Measurements from ENCODE around the gene GSTM1.
A peak's percentile ranks its signal among the peaks of the same experiment; 100 is the strongest.
"Not testable (repeated sequence)": the region's sequence is repeated elsewhere in the genome, so short reads cannot be mapped to it uniquely, and the experiment has no call there.

GSTM1 gene

GRCh38 chr1:109659145-109659544, 28.5 kb upstream of the GSTM1 start:
- FAIRE-seq (no peak), DNase-seq (ENCODE audit: insufficient read length, low spot score) (no peak)
- TF ChIP-seq POLR2AphosphoS5 (IDR thresholded peaks at IDR 0.05; ENCODE audit: low read depth, low read length): no peak
- TF ChIP-seq POU2F2 (IDR thresholded peaks at IDR 0.05; ENCODE audit: low read depth, low read length): no peak
- TF ChIP-seq SPI1 (IDR thresholded peaks at IDR 0.05; ENCODE audit: low read depth, low read length): no peak
- no peak for TF ChIP-seq TAF1 (IDR thresholded peaks at IDR 0.05; ENCODE audit: low read depth, low read length)
- no peak for TF ChIP-seq PAX5 (IDR thresholded peaks at IDR 0.05; ENCODE audit: insufficient read depth, low read length, severe bottlenecking)
- TF ChIP-seq POLR2A (IDR thresholded peaks at IDR 0.05; ENCODE audit: low read depth, low read length): no peak

GRCh38 chr1:109659997-109660690, 27.5 kb upstream of the GSTM1 start:
- no peak for TF ChIP-seq POLR2AphosphoS5 (IDR thresholded peaks at IDR 0.05; ENCODE audit: low read depth, low read length)
- no peak for TF ChIP-seq PAX5 (IDR thresholded peaks at IDR 0.05; ENCODE audit: insufficient read depth, low read length, severe bottlenecking)
- TF ChIP-seq POU2F2 (IDR thresholded peaks at IDR 0.05; ENCODE audit: low read depth, low read length): no peak
- no peak for TF ChIP-seq SPI1 (IDR thresholded peaks at IDR 0.05; ENCODE audit: low read depth, low read length)
- no peak for TF ChIP-seq TAF1 (IDR thresholded peaks at IDR 0.05; ENCODE audit: low read depth, low read length)
- DNase-seq (ENCODE audit: insufficient read length, low spot score) (no peak), FAIRE-seq (no peak)

- DNase-seq (ENCODE audit: insufficient read length, low spot score); FAIRE-seq: not testable (repeated sequence)
Measured at GRCh38 chr1:109660691-109661026, 27.0 kb upstream of the GSTM1 start.

GRCh38 chr1:109661391-109661790, 26.2 kb upstream of the GSTM1 start:
- FAIRE-seq: no peak
- no peak for TF ChIP-seq TAF1 (IDR thresholded peaks at IDR 0.05; ENCODE audit: low read depth, low read length)
- no peak for TF ChIP-seq POLR2AphosphoS5 (IDR thresholded peaks at IDR 0.05; ENCODE audit: low read depth, low read length)
- TF ChIP-seq SPI1 (IDR thresholded peaks at IDR 0.05; ENCODE audit: low read depth, low read length): no peak
- TF ChIP-seq PAX5 (IDR thresholded peaks at IDR 0.05; ENCODE audit: insufficient read depth, low read length, severe bottlenecking): no peak
- DNase-seq (ENCODE audit: insufficient read length, low spot score): no peak

- FAIRE-seq: no peak
- no peak for TF ChIP-seq POU2F2 (IDR thresholded peaks at IDR 0.05; ENCODE audit: low read depth, low read length)
- TF ChIP-seq SPI1 (IDR thresholded peaks at IDR 0.05; ENCODE audit: low read depth, low read length): no peak
- TF ChIP-seq PAX5 (IDR thresholded peaks at IDR 0.05; ENCODE audit: insufficient read depth, low read length, severe bottlenecking): no peak
- TF ChIP-seq POLR2A (IDR thresholded peaks at IDR 0.05; ENCODE audit: low read depth, low read length): no peak
- no peak for TF ChIP-seq TAF1 (IDR thresholded peaks at IDR 0.05; ENCODE audit: low read depth, low read length)
- TF ChIP-seq POLR2AphosphoS5 (IDR thresholded peaks at IDR 0.05; ENCODE audit: low read depth, low read length): no peak
- no peak for DNase-seq (ENCODE audit: insufficient read length, low spot score)
Measured at GRCh38 chr1:109664671-109665070, 22.9 kb upstream of the GSTM1 start.

GRCh38 chr1:109667452-109668122, 20.0 kb upstream of the GSTM1 start, which contains the start of gene GSTM2:
GSTM2 (plus strand) TSS chr1:109668057; CDS start chr1:109668116, 59 bp downstream.
- DNase-seq (ENCODE audit: insufficient read length, low spot score) (peak; percentile 74), FAIRE-seq (peak; percentile 64)
- TF ChIP-seq PAX5 (IDR thresholded peaks at IDR 0.05; ENCODE audit: insufficient read depth, low read length, severe bottlenecking) (no peak), POU2F2 (IDR thresholded peaks at IDR 0.05; ENCODE audit: low read depth, low read length) (no peak), SPI1 (IDR thresholded peaks at IDR 0.05; ENCODE audit: low read depth, low read length) (no peak), POLR2A (IDR thresholded peaks at IDR 0.05; ENCODE audit: low read depth, low read length) (no peak), POLR2AphosphoS5 (IDR thresholded peaks at IDR 0.05; ENCODE audit: low read depth, low read length) (no peak), TAF1 (IDR thresholded peaks at IDR 0.05; ENCODE audit: low read depth, low read length) (no peak)

GRCh38 chr1:109668123-109668775, 19.4 kb upstream of the GSTM1 start:
- TF ChIP-seq POLR2AphosphoS5 (IDR thresholded peaks at IDR 0.05; ENCODE audit: low read depth, low read length) (no peak), POU2F2 (IDR thresholded peaks at IDR 0.05; ENCODE audit: low read depth, low read length) (no peak), TAF1 (IDR thresholded peaks at IDR 0.05; ENCODE audit: low read depth, low read length) (no peak), PAX5 (IDR thresholded peaks at IDR 0.05; ENCODE audit: insufficient read depth, low read length, severe bottlenecking) (no peak), POLR2A (IDR thresholded peaks at IDR 0.05; ENCODE audit: low read depth, low read length) (no peak), SPI1 (IDR thresholded peaks at IDR 0.05; ENCODE audit: low read depth, low read length) (no peak)
- no peak for DNase-seq (ENCODE audit: insufficient read length, low spot score)
- FAIRE-seq: no peak

GRCh38 chr1:109669246-109669948, 18.2 kb upstream of the GSTM1 start:
- TF ChIP-seq POLR2AphosphoS5 (IDR thresholded peaks at IDR 0.05; ENCODE audit: low read depth, low read length): no peak
- TF ChIP-seq POLR2A (IDR thresholded peaks at IDR 0.05; ENCODE audit: low read depth, low read length): no peak
- TF ChIP-seq TAF1 (IDR thresholded peaks at IDR 0.05; ENCODE audit: low read depth, low read length): no peak
- no peak for TF ChIP-seq POU2F2 (IDR thresholded peaks at IDR 0.05; ENCODE audit: low read depth, low read length)
- FAIRE-seq (peak; percentile 13), DNase-seq (ENCODE audit: insufficient read length, low spot score) (no peak)

- FAIRE-seq; DNase-seq (ENCODE audit: insufficient read length, low spot score): not testable (repeated sequence)
Measured at GRCh38 chr1:109669949-109670302, 17.7 kb upstream of the GSTM1 start.

GRCh38 chr1:109671067-109671466, 16.6 kb upstream of the GSTM1 start:
- TF ChIP-seq POU2F2 (IDR thresholded peaks at IDR 0.05; ENCODE audit: low read depth, low read length) (no peak), SPI1 (IDR thresholded peaks at IDR 0.05; ENCODE audit: low read depth, low read length) (no peak), POLR2AphosphoS5 (IDR thresholded peaks at IDR 0.05; ENCODE audit: low read depth, low read length) (no peak), POLR2A (IDR thresholded peaks at IDR 0.05; ENCODE audit: low read depth, low read length) (no peak), PAX5 (IDR thresholded peaks at IDR 0.05; ENCODE audit: insufficient read depth, low read length, severe bottlenecking) (no peak), TAF1 (IDR thresholded peaks at IDR 0.05; ENCODE audit: low read depth, low read length) (no peak)
- DNase-seq (ENCODE audit: insufficient read length, low spot score): no peak
- FAIRE-seq: no peak

GRCh38 chr1:109673861-109674260, 13.8 kb upstream of the GSTM1 start:
- not testable (repeated sequence) for DNase-seq (ENCODE audit: insufficient read length, low spot score); FAIRE-seq

- not testable (repeated sequence) for FAIRE-seq; DNase-seq (ENCODE audit: insufficient read length, low spot score)
Measured at GRCh38 chr1:109676683-109677381, 10.8 kb upstream of the GSTM1 start.
